AG10803 (cell line): ENCODE measurements around the gene RSU1.

Source experiments
- DNase-seq: peaks from one replicate; pipeline ENCODE4 v3.0.0; 2010; ENCODE audit warnings: low read depth
- H3K4me3 ChIP-seq: 2 replicates; pipeline ENCODE4 v1.5.1; 2011; ENCODE audit warnings: mild to moderate bottlenecking, low read length, control low read depth
- TF ChIP-seq, protein P1 (sequence below): conservative IDR thresholded peaks from 2 replicates; pipeline ENCODE4 v1.5.1; 2011; ENCODE audit warnings: mild to moderate bottlenecking, low read length, control low read depth, inconsistent platforms

The RSU1 gene

DNA sequence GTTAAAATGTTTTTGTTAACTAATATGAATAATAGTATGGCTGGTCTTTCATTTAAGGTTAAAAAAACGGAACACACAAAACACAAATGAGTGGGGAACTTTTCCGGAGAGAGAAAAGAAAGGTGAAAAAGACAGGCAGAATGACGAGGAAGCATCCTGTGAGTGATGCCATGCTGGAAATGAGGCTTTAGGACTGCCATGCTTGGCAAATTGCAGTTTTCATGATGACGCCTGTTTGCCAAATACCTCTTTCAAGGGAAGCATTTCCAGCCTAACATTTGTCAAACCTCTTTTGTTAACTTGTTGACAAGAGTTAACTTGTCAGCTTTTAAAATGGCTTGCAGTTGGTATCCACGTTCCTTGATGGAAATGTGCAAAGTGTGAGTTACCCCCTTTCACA is 127.5 kb downstream of the RSU1 start:
- TF ChIP-seq, protein P1, sequence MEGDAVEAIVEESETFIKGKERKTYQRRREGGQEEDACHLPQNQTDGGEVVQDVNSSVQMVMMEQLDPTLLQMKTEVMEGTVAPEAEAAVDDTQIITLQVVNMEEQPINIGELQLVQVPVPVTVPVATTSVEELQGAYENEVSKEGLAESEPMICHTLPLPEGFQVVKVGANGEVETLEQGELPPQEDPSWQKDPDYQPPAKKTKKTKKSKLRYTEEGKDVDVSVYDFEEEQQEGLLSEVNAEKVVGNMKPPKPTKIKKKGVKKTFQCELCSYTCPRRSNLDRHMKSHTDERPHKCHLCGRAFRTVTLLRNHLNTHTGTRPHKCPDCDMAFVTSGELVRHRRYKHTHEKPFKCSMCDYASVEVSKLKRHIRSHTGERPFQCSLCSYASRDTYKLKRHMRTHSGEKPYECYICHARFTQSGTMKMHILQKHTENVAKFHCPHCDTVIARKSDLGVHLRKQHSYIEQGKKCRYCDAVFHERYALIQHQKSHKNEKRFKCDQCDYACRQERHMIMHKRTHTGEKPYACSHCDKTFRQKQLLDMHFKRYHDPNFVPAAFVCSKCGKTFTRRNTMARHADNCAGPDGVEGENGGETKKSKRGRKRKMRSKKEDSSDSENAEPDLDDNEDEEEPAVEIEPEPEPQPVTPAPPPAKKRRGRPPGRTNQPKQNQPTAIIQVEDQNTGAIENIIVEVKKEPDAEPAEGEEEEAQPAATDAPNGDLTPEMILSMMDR = no peak
- no peak for DNase-seq
- H3K4me3 ChIP-seq = no peak overlapping the region

DNA sequence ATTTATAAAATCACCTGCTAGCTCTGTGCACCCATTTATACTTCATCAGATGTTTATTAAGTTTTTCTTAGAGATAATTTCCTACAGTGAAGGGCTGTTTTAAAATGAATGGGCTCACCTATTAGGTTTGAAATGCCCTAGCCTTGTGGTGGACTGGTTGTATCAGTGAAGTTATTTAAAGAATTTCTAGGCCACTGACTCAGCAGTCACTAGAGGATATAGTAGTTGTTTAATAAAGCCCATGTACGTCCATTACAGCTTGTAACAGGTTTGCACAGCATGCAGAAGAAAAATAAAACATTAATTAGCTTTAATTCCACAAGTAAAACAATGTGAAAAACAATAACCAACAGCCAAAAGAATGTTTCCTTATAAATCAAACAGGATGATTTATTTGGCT is 128.0 kb downstream of the RSU1 start:
- TF ChIP-seq, protein P1 = no peak
- peak; percentile 12 for DNase-seq
- no peak overlapping the region for H3K4me3 ChIP-seq

DNA sequence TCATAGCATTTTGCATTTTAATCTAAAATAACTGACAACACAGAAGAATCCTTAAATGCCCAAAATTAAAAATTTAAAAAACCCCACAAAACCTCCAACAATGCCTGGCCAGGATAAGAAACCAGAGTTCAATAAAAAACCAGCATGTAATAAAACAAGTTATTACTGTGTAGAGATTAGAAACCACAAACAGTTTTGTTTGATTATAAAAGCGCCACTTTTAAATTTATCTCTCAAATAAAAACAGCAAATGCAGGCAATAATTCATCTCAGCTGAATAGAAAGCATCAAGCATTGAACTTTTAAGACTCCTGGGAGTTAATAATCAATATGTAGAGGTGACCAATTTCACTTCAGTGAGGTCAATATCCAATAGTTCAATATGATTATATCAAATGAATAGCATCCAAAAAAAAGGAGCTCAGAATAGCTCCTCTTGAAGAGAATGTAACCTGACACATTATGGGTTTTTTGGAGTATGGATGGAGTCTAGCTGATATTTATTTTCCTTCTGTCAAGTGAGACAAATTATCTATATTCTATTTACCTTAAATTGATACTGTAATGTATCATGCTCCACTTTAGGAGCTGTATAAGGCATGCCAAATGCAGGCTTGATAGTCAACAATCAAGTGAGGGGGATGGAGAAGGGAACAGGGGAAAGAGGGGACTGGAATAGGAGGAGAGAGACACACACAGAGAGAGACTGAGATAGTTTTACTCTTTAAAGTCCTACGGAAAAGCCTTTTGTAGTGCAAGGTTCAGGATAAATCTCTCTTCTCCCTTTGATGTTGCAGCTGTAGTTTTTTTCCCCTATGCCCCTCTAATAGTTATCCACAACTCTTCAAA is 130.9 kb downstream of the RSU1 start:
- TF ChIP-seq, protein P1 = no peak
- no peak for DNase-seq
- no peak overlapping the region for H3K4me3 ChIP-seq

DNA sequence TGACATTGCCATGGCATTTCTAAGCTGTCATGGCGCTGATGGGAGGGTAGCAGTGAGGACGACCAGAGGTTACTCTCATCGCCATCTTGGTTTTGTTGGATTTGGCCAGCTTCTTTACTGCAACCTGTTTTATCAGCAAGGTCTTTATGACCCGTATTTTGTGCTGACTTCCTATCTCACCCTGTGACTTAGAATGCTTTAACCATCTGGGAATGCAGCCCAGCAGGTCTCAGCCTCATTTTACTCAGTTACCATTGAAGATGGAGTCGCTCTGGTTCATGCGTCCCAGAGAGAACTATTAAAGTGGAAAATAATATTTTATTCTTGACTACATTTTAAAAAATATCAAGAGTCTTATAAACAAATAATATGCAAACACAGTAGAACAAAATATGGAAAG is 131.7 kb downstream of the RSU1 start:
- TF ChIP-seq, protein P1 = no peak
- H3K4me3 ChIP-seq = no peak overlapping the region
- no peak for DNase-seq

DNA sequence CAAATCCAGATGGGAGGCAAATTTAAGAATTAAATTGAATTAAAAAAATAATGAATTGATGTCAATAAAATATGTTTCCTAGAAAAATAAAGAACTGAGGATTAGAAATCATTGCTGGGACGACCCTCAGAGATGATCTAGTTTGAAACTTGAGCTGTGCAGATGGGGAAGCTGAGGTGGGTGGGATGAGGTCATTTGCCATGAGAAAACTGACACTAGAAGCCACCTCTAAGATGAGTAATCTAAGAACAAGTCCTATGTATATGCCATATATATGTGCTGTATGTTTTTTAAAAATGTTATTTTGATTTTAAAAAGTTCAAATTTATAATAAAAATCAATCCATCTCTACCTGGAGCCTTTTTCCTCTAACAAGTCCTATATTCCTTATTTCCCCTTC is 135.7 kb downstream of the RSU1 start:
- TF ChIP-seq, protein P1 = no peak
- DNase-seq = no peak
- H3K4me3 ChIP-seq = no peak overlapping the region

DNA sequence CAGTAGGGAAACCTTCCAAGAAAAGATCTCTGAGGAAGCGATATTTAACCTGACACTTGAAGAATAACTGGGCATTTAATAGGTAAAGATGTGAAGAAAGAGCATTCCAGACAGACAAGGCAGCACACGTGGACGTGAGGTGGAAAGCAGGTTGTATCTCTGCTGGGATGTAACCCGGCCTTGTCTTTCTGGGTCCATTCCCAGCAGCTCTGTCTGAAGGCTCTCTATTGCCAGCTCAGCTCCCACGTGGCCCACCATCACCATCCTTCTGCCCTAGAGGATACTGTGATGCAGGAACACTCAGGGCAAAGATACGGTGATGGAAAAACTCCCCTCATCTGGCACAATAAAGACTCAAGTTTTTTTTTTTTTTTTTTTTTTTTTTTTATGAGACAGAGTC is 137.7 kb downstream of the RSU1 start:
- no peak overlapping the region for H3K4me3 ChIP-seq
- no peak for DNase-seq
- TF ChIP-seq, protein P1 = no peak

DNA sequence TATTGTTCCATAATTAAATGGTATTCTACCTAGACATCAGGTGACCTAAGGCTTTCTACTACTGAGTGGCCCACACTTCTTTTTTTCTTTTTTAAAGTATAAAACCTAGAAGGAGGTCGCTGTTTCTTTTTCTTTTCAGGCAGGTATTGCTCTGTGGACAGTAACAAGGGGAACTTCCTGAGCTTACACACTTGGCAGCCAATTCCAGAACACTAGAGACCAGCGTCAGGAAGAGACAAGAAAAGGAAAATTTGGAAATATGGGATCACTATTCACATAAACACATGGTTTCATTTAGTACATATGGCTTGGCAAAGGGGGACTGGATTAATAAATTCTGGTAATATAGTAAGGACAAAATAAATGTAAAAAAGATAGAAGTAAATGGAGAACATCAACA is 141.9 kb downstream of the RSU1 start:
- TF ChIP-seq, protein P1 = no peak
- DNase-seq = no peak
- H3K4me3 ChIP-seq = no peak overlapping the region
